GM19351 (cell line): ENCODE measurements around the gene OLFML2B.
"Not testable (repeated sequence)": the region's sequence is repeated elsewhere in the genome, so short reads cannot be mapped to it uniquely, and the experiment has no call there.

Source experiments
- ATAC-seq: cut with Tn5 transposase; IDR thresholded peaks from one replicate; pipeline ENCODE4 v1.9.1; 2021; ENCODE audit warnings: mild to moderate bottlenecking, moderate library complexity; ENCODE audit not compliant: unreplicated experiment

The OLFML2B gene

GRCh38 chr1:162023547-162024501, at the start of gene OLFML2B:
Gene OLFML2B (minus strand): TSS chr1:162023869. CDS start chr1:162023430, 439 bp downstream.
- ATAC-seq = peak; percentile 79

- ATAC-seq = no peak
Measured at GRCh38 chr1:162072740-162073139, 49.1 kb upstream of the OLFML2B start.

GRCh38 chr1:162070825-162071224, 47.2 kb upstream of the OLFML2B start:
- no peak for ATAC-seq

- ATAC-seq = no peak
Measured at GRCh38 chr1:162070094-162070748, 46.6 kb upstream of the OLFML2B start.

GRCh38 chr1:162069334-162070093, 45.8 kb upstream of the OLFML2B start, which contains the start of gene NOS1AP:
Gene NOS1AP (plus strand): TSS chr1:162069691. CDS start chr1:162070178, 487 bp downstream.
- ATAC-seq = peak; percentile 99

- ATAC-seq = no peak
Measured at GRCh38 chr1:162068301-162068700, 44.6 kb upstream of the OLFML2B start.

- no peak for ATAC-seq
Measured at GRCh38 chr1:162067466-162067865, 43.8 kb upstream of the OLFML2B start.

- ATAC-seq = not testable (repeated sequence)
Measured at GRCh38 chr1:162066836-162067235, 43.2 kb upstream of the OLFML2B start.

- ATAC-seq = no peak
Measured at GRCh38 chr1:162065016-162065415, 41.3 kb upstream of the OLFML2B start.

GRCh38 chr1:162062542-162063015, 38.9 kb upstream of the OLFML2B start:
- ATAC-seq = no peak

- ATAC-seq = no peak
Measured at GRCh38 chr1:162060314-162060713, 36.6 kb upstream of the OLFML2B start.

GRCh38 chr1:162059721-162060120, 36.1 kb upstream of the OLFML2B start:
- ATAC-seq = no peak

- ATAC-seq = no peak
Measured at GRCh38 chr1:162056579-162056978, 32.9 kb upstream of the OLFML2B start.

GRCh38 chr1:162056043-162056442, 32.4 kb upstream of the OLFML2B start:
- peak; percentile 78 for ATAC-seq

- ATAC-seq = no peak
Measured at GRCh38 chr1:162055062-162055461, 31.4 kb upstream of the OLFML2B start.

GRCh38 chr1:162053949-162054348, 30.3 kb upstream of the OLFML2B start:
- ATAC-seq = not testable (repeated sequence)

GRCh38 chr1:162046921-162047320, 23.3 kb upstream of the OLFML2B start:
- no peak for ATAC-seq

GRCh38 chr1:162042361-162042760, 18.7 kb upstream of the OLFML2B start:
- ATAC-seq = no peak

GRCh38 chr1:162040657-162041056, 17.0 kb upstream of the OLFML2B start:
- ATAC-seq = no peak

- no peak for ATAC-seq
Measured at GRCh38 chr1:162040001-162040400, 16.3 kb upstream of the OLFML2B start.

GRCh38 chr1:162038624-162039023, 15.0 kb upstream of the OLFML2B start:
- no peak for ATAC-seq
